Lower lobe of right lung (tissue), 2 donors: ENCODE measurements around the gene LTBP4. TPM values are rescaled to one million over a fixed set of nuclear protein-coding genes. Genes with fewer than 3 reads are reported as not detected.

Experiments
- ATAC-seq, 2 donors: fragments of 200-7000 bp; cut with Tn5 transposase; one replicate each; pipeline ENCODE4 v1.9.1; 2020 to 2022; ENCODE audit warnings: mild to moderate bottlenecking in 2 of 2, moderate library complexity in 2 of 2
- DNase-seq: peaks from one replicate; pipeline ENCODE4 v3.0.0-alpha.2; 2020
- H3K27ac ChIP-seq: fragments of 200-600 bp; one replicate; pipeline ENCODE4 v1.8.0; 2022
- H3K27me3 ChIP-seq: fragments of 200-600 bp; one replicate; pipeline ENCODE4 v1.8.0; 2022; ENCODE audit warnings: low read depth
- H3K36me3 ChIP-seq: fragments of 200-600 bp; one replicate; pipeline ENCODE4 v1.8.0; 2022; ENCODE audit warnings: mild to moderate bottlenecking
- H3K4me1 ChIP-seq: fragments of 200-600 bp; one replicate; pipeline ENCODE4 v1.8.0; 2022
- H3K4me3 ChIP-seq: fragments of 200-600 bp; one replicate; pipeline ENCODE4 v1.8.0; 2022; ENCODE audit warnings: mild to moderate bottlenecking
- H3K9me3 ChIP-seq: fragments of 200-600 bp; one replicate; pipeline ENCODE4 v1.8.0; 2022
- CTCF ChIP-seq: fragments of 200-600 bp; IDR thresholded peaks from one replicate; pipeline ENCODE4 v1.8.0; 2022; ENCODE audit warnings: antibody characterized with exemption, mild to moderate bottlenecking
- intact Hi-C: fragments of 100-400 bp; cut with DNase I; formaldehyde crosslinking; loops from one replicate; pipeline ENCODE4 v1.11.0; 2022
- total RNA-seq: library from RNA; stranded (reverse); fragmentation: NEBNext Ultra II Directional; extraction: Animal tissue kit (Norgen Biotek cat#: 25700); gene quantifications from one replicate; pipeline ENCODE4 v1.2.1, GENCODE V29; 2021
- donor health status: DM: no; HTN: yes; CAD: no; lungs with severe emphysema.

LTBP4 gene
- total RNA-seq, 1 donor from 2014 or later = 316 TPM

- DNase-seq (no peak), ATAC-seq (no peak)
- Histone ChIP-seq H3K4me1 (peaks cover 8% of the 10 kb centered on the region), H3K9me3 (no peaks in the 10 kb centered on the region), H3K4me3 (no peak overlapping the region), H3K27ac (no peak overlapping the region), H3K36me3 (no peaks in the 10 kb centered on the region), H3K27me3 (no peaks in the 10 kb centered on the region)
- TF ChIP-seq CTCF = no peak
- intact Hi-C loops = no loop called here
These were observed 57.9 kb downstream of the LTBP4 start for GRCh38 chr19:40659116-40659515.

GRCh38 chr19:40659566-40659965, 58.4 kb downstream of the LTBP4 start:
- no peaks in the 10 kb centered on the region for H3K27me3 ChIP-seq
- intact Hi-C loops = no loop called here
- TF ChIP-seq CTCF = no peak
- H3K4me3 ChIP-seq = no peak overlapping the region
- ATAC-seq (no peak), DNase-seq (no peak)
- H3K27ac ChIP-seq = no peak overlapping the region
- H3K36me3 ChIP-seq = no peaks in the 10 kb centered on the region
- H3K9me3 ChIP-seq = no peaks in the 10 kb centered on the region
- H3K4me1 ChIP-seq = peaks cover 8% of the 10 kb centered on the region

- Histone ChIP-seq H3K27ac (no peak overlapping the region), H3K4me1 (peaks cover 8% of the 10 kb centered on the region), H3K4me3 (no peak overlapping the region), H3K27me3 (no peaks in the 10 kb centered on the region), H3K36me3 (no peaks in the 10 kb centered on the region), H3K9me3 (no peaks in the 10 kb centered on the region)
- no peak for ATAC-seq
- intact Hi-C loops = no loop called here
- no peak for TF ChIP-seq CTCF
- no peak for DNase-seq
These were observed 60.4 kb downstream of the LTBP4 start for GRCh38 chr19:40661616-40662015.

GRCh38 chr19:40662925-40663694, 61.9 kb downstream of the LTBP4 start:
- ATAC-seq (peak; percentile 93 to 95), DNase-seq (peak; percentile 93)
- intact Hi-C loops = no loop called here
- H3K4me1 ChIP-seq = peaks cover 8% of the 10 kb centered on the region
- H3K27ac ChIP-seq = peak overlapping the region; percentile 85
- no peaks in the 10 kb centered on the region for H3K27me3 ChIP-seq
- H3K9me3 ChIP-seq = no peaks in the 10 kb centered on the region
- peak; percentile 98 for TF ChIP-seq CTCF
- H3K36me3 ChIP-seq = peaks cover 8% of the 10 kb centered on the region
- H3K4me3 ChIP-seq = peak overlapping the region; percentile 76

GRCh38 chr19:40663695-40664692, 62.8 kb downstream of the LTBP4 start:
- Histone ChIP-seq H3K27me3 (no peaks in the 10 kb centered on the region), H3K27ac (peak overlapping the region; percentile 85), H3K4me3 (peak overlapping the region; percentile 76), H3K4me1 (peaks cover 8% of the 10 kb centered on the region), H3K9me3 (no peaks in the 10 kb centered on the region), H3K36me3 (peaks cover 16% of the 10 kb centered on the region)
- intact Hi-C loops = no loop called here
- TF ChIP-seq CTCF = no peak
- no peak for ATAC-seq
- DNase-seq = no peak
